VCaP (cell line): ENCODE data around the gene HOXB1.

Source experiments
- H3K27ac ChIP-seq: fragments of 450-650 bp; 2 replicates; pipeline ENCODE4 v1.5.1; 2017
- TF ChIP-seq, protein P1 (sequence below): fragments of 450-650 bp; conservative IDR thresholded peaks from 2 replicates; pipeline ENCODE4 v1.5.1; 2017; ENCODE audit warnings: mild to moderate bottlenecking, moderate library complexity

The HOXB1 gene

GRCh38 chr17:48517478-48517877, 13.3 kb downstream of the HOXB1 start:
- TF ChIP-seq, protein P1, sequence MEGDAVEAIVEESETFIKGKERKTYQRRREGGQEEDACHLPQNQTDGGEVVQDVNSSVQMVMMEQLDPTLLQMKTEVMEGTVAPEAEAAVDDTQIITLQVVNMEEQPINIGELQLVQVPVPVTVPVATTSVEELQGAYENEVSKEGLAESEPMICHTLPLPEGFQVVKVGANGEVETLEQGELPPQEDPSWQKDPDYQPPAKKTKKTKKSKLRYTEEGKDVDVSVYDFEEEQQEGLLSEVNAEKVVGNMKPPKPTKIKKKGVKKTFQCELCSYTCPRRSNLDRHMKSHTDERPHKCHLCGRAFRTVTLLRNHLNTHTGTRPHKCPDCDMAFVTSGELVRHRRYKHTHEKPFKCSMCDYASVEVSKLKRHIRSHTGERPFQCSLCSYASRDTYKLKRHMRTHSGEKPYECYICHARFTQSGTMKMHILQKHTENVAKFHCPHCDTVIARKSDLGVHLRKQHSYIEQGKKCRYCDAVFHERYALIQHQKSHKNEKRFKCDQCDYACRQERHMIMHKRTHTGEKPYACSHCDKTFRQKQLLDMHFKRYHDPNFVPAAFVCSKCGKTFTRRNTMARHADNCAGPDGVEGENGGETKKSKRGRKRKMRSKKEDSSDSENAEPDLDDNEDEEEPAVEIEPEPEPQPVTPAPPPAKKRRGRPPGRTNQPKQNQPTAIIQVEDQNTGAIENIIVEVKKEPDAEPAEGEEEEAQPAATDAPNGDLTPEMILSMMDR, result no peak
- H3K27ac ChIP-seq, result no peak overlapping the region

DNA sequence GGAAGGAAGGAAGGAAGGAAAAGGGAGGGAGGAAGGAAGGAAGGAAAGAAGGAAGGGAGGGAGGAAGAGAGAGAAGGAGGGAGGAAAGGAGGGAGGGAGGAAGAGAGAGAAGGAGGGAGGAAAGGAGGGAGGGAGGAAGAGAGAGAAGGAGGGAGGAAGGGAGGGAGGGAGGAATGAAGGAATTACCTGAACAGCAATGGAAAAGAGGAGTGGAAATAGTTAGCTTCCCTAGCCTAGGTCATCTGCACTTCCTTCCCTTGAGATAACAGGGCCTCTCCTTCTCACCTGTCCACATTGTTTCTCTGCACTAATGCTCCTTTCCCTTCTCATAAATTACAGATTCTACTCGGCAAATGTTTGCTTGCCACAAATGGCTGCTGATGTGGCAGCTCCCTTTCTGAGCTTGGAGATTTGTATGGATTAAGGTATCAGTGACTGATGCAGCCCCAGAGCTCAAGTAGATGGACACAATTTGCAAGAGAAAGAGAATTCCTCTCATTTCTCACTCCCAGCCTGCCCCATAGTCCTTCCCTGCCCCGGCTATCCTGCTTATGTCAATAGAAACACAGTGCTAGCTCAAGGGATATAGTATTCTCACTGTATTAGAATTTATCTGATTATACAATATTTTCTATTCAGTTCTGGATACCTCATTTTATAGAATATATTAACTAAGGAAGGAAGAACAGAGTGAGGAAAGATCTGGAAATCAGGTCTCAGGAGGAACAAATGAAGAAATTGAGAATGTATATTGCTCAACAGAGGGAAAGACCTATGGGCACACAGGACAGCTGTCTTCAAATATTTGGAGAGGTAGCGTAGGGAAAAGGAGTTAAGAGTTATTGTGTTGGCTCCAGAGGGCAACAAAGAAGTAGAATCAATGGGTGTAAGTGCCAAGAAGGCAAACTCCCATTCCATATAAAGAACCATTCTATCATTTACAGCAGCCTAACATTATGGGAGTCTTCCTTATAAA, 14.6 kb downstream of the HOXB1 start:
- TF ChIP-seq, protein P1, result no peak
- H3K27ac ChIP-seq, result peak overlapping the region; percentile 5; the same call in 1 of the 2 replicates

- H3K27ac ChIP-seq, result no peak overlapping the region
- TF ChIP-seq, protein P1, result no peak
Measured at GRCh38 chr17:48514477-48514876, 16.3 kb downstream of the HOXB1 start.

- H3K27ac ChIP-seq, result no peak overlapping the region
- TF ChIP-seq, protein P1, result no peak
Measured at GRCh38 chr17:48513666-48514455, 16.9 kb downstream of the HOXB1 start.

DNA sequence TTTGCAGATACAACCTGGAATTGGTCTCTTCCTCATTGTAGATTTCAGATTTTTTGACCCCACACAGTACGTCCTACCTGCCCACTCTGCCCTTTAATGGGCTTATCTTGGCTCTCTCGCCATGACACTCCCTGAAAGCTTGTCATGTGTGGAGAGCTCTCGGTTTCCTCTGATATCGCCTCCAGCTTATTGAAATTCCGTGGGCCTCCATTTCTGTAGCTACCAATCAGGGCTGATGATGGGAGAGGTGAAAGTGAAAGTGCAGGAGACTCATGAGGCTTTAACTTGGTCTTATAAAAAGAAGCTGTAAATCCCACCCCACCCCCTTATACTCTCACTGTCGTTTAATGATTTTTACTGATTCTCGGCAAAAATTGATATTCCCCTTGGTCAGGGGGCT, 17.7 kb downstream of the HOXB1 start:
- TF ChIP-seq, protein P1, result no peak
- no peak overlapping the region for H3K27ac ChIP-seq

- TF ChIP-seq, protein P1, result no peak
- H3K27ac ChIP-seq, result no peak overlapping the region
Measured at GRCh38 chr17:48510761-48511604, 19.8 kb downstream of the HOXB1 start.
